ENCODE data around the gene DOK6. TPM values are rescaled to one million over a fixed set of nuclear protein-coding genes. Genes with fewer than 3 reads are reported as not detected.

DOK6 gene
- total RNA-seq, 1 donor from 2014 or later: 0.06 TPM

- no peak overlapping the region for H3K4me3 ChIP-seq (ENCODE audit: low read depth, low read length)
- no peak for TF ChIP-seq CTCF (conservative IDR thresholded peaks at IDR 0.05; ENCODE audit: low read depth, low read length)
- no peak for DNase-seq (ENCODE audit: low read depth)
Observed at GRCh38 chr18:69897397-69898108, 496.9 kb downstream of the DOK6 start.

DNA sequence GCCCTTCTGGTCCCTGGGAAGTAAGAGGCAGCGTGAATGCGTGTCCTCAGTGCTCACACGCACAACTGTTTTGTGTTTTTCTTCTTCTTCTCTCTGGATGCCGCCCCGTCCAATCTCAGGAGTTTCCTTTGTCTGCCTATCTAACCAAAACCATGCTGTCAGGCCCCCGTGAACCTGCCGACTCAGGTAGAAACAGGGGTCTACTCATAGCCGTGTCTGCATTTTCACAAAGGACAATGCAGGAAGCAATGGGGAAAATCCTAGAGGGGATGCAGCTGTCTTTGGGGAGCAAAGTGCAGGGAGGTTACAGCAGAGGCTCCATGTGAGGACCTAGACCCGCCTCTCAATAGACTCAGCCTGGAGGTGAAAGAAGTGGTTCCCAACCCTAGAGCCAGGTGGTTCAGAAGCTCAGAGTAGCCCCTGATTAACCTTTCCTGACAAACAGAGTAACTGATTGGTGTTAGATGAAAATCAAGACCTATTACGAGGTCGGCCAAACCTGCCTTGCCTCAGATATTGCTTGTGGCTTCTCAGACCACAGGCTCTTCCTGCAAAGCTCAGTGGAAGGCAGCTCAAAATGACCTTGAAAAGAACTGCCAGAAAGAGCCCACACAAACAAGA is 497.7 kb downstream of the DOK6 start:
- no peak for DNase-seq (ENCODE audit: low read depth)
- no peak for TF ChIP-seq CTCF (conservative IDR thresholded peaks at IDR 0.05; ENCODE audit: low read depth, low read length)

More for the DNA sequence above, 497.7 kb downstream of the DOK6 start:
- H3K4me3 ChIP-seq (ENCODE audit: low read depth, low read length): no peak overlapping the region
